Stimulated activated CD4-positive, alpha-beta T cell treated with anti-CD3 and anti-CD28 coated beads, TNF-alpha, amount 100 ng/mL, for 1 hour (primary cell): ENCODE measurements around the gene DOCK4.

Experiments used
- DNase-seq, 3 donors: peaks; one replicate each; pipeline ENCODE4 v3.0.0-alpha.2; 2020; ENCODE audit warnings: low read depth in 3 of 3, low spot score in 1 of 3

Gene DOCK4

GRCh38 chr7:112190120-112190519, 16.1 kb downstream of the DOCK4 start:
- no peak for DNase-seq

- DNase-seq = no peak
Measured at GRCh38 chr7:112189691-112190090, 16.5 kb downstream of the DOCK4 start.

- no peak for DNase-seq
Measured at GRCh38 chr7:112188257-112188656, 17.9 kb downstream of the DOCK4 start.

- no peak for DNase-seq
Measured at GRCh38 chr7:112186300-112186699, 19.9 kb downstream of the DOCK4 start.

- no peak for DNase-seq
Measured at GRCh38 chr7:112185005-112185834, 21.0 kb downstream of the DOCK4 start.

- DNase-seq = no peak
Measured at GRCh38 chr7:112184455-112184854, 21.7 kb downstream of the DOCK4 start.

- DNase-seq = no peak
Measured at GRCh38 chr7:112183266-112183665, 22.9 kb downstream of the DOCK4 start.

GRCh38 chr7:112182749-112183148, 23.4 kb downstream of the DOCK4 start:
- DNase-seq = no peak

- DNase-seq = no peak
Measured at GRCh38 chr7:112180223-112180622, 26.0 kb downstream of the DOCK4 start.

GRCh38 chr7:112176693-112177415, 29.3 kb downstream of the DOCK4 start:
- no peak for DNase-seq

GRCh38 chr7:112176241-112176640, 30.0 kb downstream of the DOCK4 start:
- no peak for DNase-seq

GRCh38 chr7:112174192-112174591, 32.0 kb downstream of the DOCK4 start:
- DNase-seq = no peak

GRCh38 chr7:112173568-112173905, 32.7 kb downstream of the DOCK4 start:
- no peak for DNase-seq

- no peak for DNase-seq
Measured at GRCh38 chr7:112172870-112173567, 33.2 kb downstream of the DOCK4 start.

GRCh38 chr7:112171673-112172072, 34.5 kb downstream of the DOCK4 start:
- no peak for DNase-seq

GRCh38 chr7:112168915-112169314, 37.3 kb downstream of the DOCK4 start:
- DNase-seq = no peak

GRCh38 chr7:112167147-112167546, 39.1 kb downstream of the DOCK4 start:
- no peak for DNase-seq

- no peak for DNase-seq
Measured at GRCh38 chr7:112162784-112163506, 43.3 kb downstream of the DOCK4 start.

- DNase-seq = no peak
Measured at GRCh38 chr7:112162142-112162766, 43.9 kb downstream of the DOCK4 start.

GRCh38 chr7:112161253-112162141, 44.7 kb downstream of the DOCK4 start:
- DNase-seq = no peak
